ENCODE results near the gene MYLK.

Gene MYLK

DNA sequence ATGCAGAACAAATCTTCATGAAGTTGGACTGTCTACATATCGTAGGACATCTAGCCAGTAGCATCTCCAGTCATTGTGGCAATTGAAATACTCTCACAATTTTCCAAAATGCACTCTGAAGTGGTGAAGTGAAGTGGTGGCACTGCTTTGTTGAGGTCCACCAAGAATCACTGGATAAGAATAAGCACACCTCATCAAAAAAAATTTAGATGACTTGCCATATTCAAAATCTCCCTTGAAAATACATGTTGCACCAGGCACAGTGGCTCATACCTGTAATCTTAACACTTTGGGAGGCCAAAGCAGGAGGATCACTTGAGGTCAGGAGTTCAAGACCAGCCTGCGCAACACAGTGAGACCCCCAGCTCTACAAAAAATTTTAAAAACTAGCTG is 312.2 kb downstream of the MYLK start:
- no peak for DNase-seq

DNA sequence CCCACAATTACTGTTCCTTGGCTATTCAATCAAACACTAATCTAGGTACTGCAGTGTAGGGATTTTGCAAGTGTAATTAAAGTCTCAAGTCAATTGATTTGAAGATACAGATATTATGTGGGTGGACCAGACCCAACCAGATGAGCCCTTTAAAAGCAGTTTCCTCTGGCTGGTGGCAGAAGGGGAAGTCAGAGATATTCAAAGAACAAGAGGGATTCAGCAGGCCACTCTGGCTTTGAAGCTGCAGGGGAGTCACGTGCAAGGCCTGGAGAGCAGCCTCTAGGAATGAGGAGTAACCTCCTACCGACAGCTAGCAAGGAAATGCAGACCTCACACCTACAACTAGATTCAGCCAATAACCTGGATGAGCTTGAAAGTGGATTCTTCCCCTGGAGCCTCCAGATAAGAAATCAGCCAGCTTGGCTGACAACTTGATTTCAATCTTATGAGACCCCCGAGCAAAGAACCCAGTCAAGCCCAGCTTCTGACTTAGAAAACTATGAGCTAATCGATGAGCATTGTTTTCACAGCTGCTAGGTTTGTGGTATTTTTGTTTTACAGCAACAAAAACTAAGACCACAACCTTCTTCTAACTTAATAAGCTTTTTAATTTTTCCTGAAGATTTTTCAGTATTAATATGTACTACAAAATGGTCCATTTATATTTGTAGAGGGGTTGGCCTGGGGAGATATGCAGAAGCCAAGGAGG is 312.7 kb downstream of the MYLK start:
- no peak for DNase-seq

DNA sequence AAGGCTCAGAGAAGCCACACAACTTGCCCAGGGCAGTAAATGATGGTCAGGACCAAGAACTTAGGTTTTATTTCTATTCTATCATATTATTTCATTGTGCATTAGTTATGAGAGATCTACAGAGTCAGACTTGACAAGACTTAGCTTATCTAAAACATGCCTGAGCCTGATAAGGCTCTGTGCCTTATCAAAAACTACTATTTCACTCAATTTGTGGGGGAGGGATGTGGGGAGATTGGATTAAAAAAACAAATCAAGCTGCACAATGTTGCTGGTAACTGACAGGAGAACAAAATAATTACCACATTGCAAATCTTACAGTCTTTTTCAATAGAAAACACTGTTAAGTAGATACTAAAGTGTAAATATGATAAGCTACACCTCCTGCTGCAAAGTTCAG is 315.3 kb downstream of the MYLK start:
- no peak for DNase-seq

DNA sequence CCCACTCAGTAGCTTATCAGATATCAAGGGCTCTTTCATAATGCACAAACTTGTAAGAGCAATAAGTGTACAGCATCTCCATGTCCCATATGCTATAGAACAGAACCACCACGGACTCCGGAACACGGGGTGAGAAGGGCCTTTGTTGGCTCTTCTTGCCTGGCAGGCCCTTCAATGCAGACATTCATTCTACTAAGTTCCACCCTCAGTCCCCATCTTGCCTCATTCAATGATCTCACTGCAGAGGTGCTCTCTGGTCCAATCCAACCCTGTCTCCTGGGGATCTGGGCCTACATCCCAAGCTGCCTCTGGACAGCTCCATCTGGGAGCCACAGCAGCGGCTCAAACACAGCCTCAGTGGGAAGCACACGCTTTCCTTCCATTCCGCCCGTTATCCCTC is 316.1 kb downstream of the MYLK start:
- DNase-seq = no peak

DNA sequence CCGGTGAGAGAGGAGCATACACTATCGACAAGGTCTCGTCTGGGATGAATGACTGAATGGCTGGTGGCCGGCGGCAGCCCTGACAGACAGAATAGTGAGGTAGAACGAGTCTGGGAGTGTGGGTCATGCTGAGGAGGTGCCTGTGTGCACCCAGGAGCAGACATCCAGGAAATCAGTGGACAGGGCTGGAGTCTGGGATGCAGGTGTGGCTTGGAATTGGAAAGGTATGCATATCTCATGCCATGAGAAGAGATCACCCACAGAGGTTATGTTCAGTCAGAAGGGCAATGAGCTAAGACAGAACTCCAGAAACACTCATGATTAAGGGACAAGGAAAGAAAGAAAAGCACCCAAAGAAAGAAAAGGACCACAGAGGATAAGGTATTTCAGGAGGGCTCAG is 320.1 kb downstream of the MYLK start:
- DNase-seq = no peak

DNA sequence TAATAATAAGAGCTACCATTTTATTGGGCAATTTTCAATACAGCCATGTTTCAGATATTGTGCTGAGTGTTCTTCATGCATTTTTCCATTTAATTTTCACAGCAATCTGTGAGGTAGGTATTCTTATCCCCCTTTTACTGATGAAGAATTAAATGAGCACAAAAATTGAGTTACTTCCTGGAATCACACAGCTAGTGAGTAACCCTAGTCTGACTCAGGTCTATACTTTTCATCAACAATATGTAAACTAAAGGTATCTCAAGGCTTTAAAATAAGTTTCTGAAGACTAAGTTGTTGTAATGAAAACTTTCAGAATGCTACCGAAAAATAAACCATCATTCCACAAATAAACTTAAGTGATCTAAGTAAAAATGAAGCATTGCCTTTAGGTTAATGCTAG is 321.6 kb downstream of the MYLK start:
- no peak for DNase-seq

DNA sequence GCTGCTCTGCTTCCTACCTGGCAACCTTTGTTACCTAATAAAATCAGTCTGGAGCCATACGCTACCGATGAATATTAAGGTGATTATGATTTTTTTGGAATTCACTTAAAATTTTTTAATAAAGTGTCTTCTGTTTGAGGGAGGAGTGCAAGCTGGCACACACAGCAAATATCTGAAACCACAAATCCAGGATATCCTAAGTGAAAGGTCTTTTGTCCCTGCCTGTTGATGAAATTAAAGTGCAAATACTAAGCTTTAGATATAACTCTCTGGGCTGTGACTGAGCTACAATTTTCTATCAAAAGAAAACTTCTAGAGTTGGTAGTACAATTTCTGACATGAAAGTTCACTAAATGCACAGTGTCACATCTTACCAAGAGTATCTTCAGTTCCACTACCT is 322.9 kb downstream of the MYLK start:
- no peak for DNase-seq

All from activated CD4-positive, alpha-beta T cell treated with anti-CD3 and anti-CD28 coated beads, Interleukin-10, Interleukin-2, amounts not matched to agents 100 ng/mL and 50 ng/mL, durations not matched to agents 16 hours and 8 hours (primary cell).